Activated CD4-positive, alpha-beta T cell treated with anti-CD3 and anti-CD28 coated beads, Interleukin-2, Interleukin-4, amounts not matched to agents 100 ng/mL and 50 ng/mL, durations not matched to agents 16 hours and 8 hours (primary cell): ENCODE results near the gene PABPN1L.
"Not testable (repeated sequence)": the region's sequence is repeated elsewhere in the genome, so short reads cannot be mapped to it uniquely, and the experiment has no call there.

ENCODE experiments used
- DNase-seq: peaks from one replicate; pipeline ENCODE4 v3.0.0-alpha.2; 2020; ENCODE audit warnings: low spot score

PABPN1L gene

DNA sequence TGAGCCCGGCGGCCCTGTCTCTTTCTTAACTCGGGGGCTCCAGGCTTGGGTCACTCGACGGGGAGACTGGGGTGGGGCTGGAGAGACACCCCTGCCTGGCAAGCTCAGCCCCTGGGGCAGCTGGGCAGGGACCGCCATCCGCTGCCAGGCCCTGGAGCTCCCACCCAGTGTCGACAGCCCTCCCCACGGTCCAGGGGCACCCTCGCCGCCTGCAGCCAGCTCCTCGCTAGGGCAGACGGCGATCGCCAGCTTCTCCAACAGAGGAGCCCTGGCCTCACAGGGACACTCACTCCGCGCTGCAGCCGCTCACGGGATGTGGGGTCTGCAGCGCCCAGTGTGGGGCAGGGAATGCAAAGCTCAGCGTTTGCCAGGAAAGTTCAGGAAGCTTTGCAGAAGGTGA is 38.7 kb downstream of the PABPN1L start:
- DNase-seq: no peak

GRCh38 chr16:88826070-88826840 is 40.2 kb downstream of the PABPN1L start:
- no peak for DNase-seq

- no peak for DNase-seq
Observed at GRCh38 chr16:88825146-88825545, 41.3 kb downstream of the PABPN1L start.

- no peak for DNase-seq
Observed at GRCh38 chr16:88824256-88825077, 42.0 kb downstream of the PABPN1L start.

- DNase-seq: not testable (repeated sequence)
Observed at GRCh38 chr16:88823646-88824045, 42.8 kb downstream of the PABPN1L start.

GRCh38 chr16:88822281-88823040 is 44.0 kb downstream of the PABPN1L start:
- DNase-seq: no peak

DNA sequence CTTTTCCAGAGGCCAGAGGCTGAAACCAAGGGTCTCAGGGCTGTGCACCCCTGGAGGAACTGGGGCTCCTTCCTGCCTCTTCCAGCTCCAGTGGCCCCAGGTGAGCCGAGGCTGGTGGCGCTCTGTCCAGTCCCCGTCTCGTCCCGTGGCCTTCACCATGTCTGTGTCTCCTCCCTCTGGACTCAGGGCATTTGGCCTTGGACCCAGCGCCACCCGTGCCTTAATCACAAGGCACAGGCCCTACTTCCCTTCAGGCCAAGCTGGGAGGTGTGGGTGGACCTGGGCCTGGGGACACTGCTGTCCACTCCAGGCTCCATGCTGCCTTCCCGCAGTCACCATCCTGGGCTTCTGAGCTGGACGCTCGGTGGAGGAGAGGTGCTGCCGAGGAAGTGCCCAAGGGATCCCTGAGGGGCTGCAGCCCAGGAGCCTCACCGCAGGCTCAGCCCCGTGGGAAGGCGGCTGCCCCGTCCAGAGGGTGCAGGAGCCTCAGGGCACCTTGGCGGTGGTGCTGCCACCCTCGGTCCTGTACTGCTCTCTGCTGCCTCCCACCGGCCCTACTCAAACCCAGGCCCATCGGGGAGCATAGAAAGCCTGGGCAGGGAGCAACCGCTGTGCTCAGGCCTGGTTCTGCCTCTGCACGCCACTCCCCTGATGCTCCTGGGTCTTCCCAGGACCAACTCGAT is 45.2 kb downstream of the PABPN1L start:
- DNase-seq: no peak

DNA sequence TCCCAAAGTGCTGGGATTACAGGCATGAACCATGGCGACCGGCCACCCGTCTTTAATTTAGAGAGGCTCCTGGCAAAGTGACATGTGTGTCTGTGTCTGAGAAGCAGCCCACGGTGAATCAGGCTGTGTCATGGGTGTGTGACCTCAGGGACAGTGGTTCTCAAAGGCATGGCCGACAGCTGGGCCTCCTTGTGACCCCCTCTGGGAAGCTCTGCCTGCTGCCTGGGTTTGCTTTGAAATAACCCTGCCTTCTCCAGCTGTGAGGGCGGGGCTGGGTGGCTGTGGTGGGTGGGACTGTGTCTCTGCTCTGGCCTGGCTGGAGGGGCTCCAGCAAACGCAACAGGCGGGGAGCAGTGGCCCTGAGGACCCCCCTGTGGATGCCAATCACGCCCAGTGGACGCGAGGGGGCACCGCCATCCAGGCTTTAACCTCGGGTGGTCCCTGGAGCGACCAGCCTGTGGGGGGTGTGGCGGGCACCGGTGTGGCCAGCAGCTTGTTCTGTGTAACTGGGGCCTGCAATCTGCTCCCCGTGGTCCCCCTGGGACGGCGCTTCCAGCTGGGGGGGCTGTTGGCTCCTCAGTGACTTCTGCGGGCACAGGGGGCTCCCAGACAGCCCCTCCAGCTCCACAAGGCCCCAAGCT is 46.0 kb downstream of the PABPN1L start:
- no peak for DNase-seq

GRCh38 chr16:88819126-88819525 is 47.3 kb downstream of the PABPN1L start:
- no peak for DNase-seq

GRCh38 chr16:88818575-88818874 is 47.9 kb downstream of the PABPN1L start:
- DNase-seq: no peak

- no peak for DNase-seq
Observed at GRCh38 chr16:88817785-88818574, 48.5 kb downstream of the PABPN1L start.

DNA sequence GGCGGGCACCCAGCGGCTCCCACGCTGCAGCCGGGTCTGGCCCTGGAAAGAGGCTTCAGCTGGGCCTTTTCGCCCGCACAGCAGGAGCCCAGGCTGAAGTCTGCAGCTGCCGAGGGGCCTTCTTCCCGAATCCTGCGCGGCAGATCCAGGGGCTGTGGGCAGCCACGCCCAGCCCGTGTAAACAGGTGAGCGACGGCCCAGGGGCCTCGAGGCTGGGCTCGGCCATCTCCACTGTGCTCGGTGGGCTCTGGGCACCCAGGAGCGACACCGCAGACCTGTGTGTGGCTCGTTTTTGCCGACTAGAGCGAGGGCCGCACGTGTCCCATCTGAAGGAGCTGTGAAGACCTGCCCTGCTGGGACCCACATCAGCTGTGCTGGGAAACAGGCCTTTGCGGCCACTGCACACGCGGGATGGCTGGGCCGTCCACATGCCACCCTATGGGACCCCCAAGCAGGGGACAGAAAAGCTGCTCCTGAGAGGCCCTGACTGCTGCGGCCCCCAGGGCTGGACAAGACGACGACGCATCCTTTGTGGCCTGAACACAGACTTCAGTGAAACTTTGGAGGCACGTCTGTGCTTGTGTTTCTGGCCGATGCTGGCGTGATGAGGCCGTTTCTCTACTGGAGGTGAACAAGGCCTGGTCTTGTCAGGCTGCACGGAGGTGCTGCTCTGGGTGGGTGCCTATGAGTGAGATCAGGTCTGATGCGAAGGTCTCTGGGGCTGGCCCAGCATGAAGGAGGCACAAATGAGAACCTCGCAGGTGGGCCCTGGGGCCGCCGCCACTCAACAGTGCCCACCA is 49.5 kb downstream of the PABPN1L start:
- DNase-seq: no peak

DNA sequence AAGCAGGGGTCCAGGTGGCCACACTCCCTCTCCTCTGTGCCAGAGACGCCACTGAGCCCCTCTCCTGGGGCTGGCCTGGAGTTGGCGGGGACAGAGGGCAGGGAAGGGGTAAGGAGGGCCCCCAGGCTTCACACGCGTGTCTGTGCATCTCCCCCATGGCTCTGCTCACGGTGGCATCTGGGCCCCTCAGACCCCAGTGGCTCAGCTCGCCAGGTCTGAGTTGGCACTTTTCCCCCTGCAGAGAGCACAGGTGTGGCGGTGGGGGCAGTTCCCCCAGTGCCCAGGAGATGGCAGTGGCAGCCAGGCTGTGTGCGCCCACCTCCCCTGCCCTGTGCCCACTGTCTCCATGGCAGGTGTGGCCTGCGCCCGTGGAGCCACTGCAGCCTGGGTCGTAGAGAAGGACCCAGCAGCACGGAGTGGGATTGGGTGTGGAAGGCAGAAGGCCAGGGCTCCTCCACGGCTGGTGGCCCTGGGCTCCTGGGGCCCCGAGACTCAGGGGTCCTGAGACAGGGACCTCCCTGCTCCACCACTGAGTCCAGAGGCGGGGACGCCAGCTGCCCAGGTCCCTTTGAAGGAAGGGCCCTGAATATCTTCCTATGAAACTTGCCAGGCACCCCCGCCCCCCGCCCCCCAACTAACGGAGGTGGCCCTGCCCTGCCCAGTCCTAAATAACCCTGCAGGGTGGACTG is 50.4 kb downstream of the PABPN1L start:
- peak; percentile 61 for DNase-seq

DNA sequence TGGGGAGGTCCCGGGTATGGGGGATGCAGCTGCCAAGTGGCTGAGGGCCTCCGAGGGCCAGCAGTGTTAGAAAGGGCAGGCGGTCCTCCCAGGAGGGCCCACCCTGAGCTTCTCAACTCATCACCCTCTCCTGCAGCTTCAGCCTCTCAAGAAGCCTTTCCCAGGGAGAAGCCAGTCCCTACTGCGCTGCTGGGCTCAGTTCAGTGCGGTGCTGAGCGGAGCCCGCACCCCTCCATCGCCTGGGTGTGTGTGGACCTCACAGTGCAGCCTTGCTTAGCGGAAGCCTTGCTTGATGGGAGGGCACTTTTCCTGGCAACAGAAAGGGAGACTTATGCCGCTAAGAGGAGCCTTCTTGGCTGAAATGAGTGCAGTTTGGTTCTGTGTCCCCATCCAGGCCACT is 51.2 kb downstream of the PABPN1L start:
- DNase-seq: no peak

GRCh38 chr16:88814144-88814502 is 52.3 kb downstream of the PABPN1L start:
- no peak for DNase-seq
